ENCODE results near the gene ACOT7. TPM values are rescaled to one million over a fixed set of nuclear protein-coding genes. Genes with fewer than 3 reads are reported as not detected.

Gene ACOT7
- total RNA-seq, 2 experiments from 2014 or later: 5.3 to 5.4 TPM

DNA sequence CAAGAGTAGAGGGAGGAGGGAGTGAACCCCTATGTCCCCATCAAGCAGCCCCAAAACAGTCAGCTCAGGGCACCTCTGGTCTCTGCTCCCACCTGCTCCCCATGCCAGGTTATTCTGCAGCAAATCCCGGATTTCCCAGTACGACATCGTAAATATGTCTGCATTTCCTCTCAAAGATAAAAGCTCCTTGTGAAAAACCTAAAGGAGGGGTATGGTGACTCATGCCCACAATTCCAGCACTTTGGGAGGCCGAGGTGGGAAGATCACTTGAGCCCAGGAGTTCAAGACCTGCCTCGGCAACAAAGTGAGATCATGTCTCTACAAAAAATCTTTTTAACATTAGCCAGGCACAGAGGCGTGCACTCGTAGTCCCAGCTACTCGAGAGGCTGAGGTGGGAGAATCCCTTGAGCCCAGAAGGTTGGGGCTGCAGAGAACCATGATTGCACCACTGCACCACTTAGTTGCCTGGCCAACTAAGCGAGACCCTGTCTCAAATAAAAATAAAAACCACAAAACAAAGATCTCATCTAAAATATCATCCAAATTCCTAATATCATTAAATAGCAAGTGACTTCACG is 7.1 kb downstream of the ACOT7 start:
- Mint-ChIP-seq H3K27ac (no peak overlapping the region), H3K4me3 (no peak overlapping the region), H3K4me1 (ENCODE audit: low read depth) (no peaks in the 10 kb centered on the region), H3K9me3 (no peaks in the 10 kb centered on the region), H3K36me3 (ENCODE audit: low read depth) (no peaks in the 10 kb centered on the region), H3K27me3 (no peaks in the 10 kb centered on the region)
- DNase-seq (no peak), ATAC-seq (ENCODE audit: poor library complexity) (no peak)
- no peak overlapping the region for H3K27ac ChIP-seq (ENCODE audit: low read depth in 1 of 2, low read length in 2 of 2)
- no peaks in the 10 kb centered on the region for H3K4me1 ChIP-seq (ENCODE audit: insufficient read depth, low read length)
- TF ChIP-seq, protein P1, sequence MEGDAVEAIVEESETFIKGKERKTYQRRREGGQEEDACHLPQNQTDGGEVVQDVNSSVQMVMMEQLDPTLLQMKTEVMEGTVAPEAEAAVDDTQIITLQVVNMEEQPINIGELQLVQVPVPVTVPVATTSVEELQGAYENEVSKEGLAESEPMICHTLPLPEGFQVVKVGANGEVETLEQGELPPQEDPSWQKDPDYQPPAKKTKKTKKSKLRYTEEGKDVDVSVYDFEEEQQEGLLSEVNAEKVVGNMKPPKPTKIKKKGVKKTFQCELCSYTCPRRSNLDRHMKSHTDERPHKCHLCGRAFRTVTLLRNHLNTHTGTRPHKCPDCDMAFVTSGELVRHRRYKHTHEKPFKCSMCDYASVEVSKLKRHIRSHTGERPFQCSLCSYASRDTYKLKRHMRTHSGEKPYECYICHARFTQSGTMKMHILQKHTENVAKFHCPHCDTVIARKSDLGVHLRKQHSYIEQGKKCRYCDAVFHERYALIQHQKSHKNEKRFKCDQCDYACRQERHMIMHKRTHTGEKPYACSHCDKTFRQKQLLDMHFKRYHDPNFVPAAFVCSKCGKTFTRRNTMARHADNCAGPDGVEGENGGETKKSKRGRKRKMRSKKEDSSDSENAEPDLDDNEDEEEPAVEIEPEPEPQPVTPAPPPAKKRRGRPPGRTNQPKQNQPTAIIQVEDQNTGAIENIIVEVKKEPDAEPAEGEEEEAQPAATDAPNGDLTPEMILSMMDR (IDR thresholded peaks at IDR 0.05): no peak
- ChIA-PET CTCF (no interaction called here), POLR2A (no interaction called here)
- no peak overlapping the region for H3K4me3 ChIP-seq (ENCODE audit: low read length)
- H3K9me3 ChIP-seq (ENCODE audit: control insufficient read depth in 1 of 2, insufficient read depth in 1 of 2, low read length in 2 of 2): no peaks in the 10 kb centered on the region
- intact Hi-C loops (cut with DNase I, micrococcal nuclease): no loop called here
- no peaks in the 10 kb centered on the region for H3K36me3 ChIP-seq (ENCODE audit: insufficient read depth, low read length)
- no peaks in the 10 kb centered on the region for H3K27me3 ChIP-seq (ENCODE audit: control insufficient read depth in 1 of 2, insufficient read depth in 2 of 2, low read length in 2 of 2)

DNA sequence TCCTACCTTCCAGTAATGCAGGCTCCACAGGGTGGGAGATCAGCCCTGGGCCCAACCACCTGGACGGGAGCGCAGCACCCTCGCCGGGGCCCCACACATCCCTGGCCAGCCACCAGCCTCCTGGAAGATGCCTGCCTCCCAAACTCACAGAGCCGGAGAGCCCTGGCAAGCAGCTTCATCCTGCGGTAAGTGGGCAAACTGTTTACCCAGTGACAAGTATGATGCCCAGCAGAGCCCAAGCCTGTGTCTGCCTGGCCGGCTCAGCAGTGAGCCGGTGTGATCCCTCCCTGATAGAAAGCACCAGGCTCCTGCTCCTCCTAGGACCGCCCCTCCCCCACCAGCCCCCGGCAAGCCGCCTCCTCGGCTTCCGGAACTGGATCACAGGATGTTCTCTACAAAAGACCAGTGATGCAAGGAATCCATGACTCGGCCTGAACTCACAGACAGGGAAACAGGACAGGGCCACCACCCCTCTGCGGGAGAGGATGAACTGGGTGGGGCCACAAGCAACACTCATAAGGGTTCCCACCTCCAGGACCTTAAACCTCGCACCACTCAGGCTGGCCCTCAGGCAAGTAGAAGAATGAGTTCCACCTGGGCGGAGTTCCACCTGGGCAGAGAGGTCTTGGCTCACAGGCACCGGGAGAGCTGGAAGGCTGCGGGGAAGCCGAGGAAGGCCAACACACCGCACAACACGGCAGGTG is 7.9 kb downstream of the ACOT7 start:
- Mint-ChIP-seq H3K27ac (no peak overlapping the region), H3K9me3 (no peaks in the 10 kb centered on the region), H3K4me1 (ENCODE audit: low read depth) (no peaks in the 10 kb centered on the region), H3K36me3 (ENCODE audit: low read depth) (no peaks in the 10 kb centered on the region), H3K4me3 (no peak overlapping the region), H3K27me3 (no peaks in the 10 kb centered on the region)
- Histone ChIP-seq H3K9me3 (ENCODE audit: control insufficient read depth in 1 of 2, insufficient read depth in 1 of 2, low read length in 2 of 2) (no peaks in the 10 kb centered on the region), H3K4me1 (ENCODE audit: insufficient read depth, low read length) (no peaks in the 10 kb centered on the region), H3K27me3 (ENCODE audit: control insufficient read depth in 1 of 2, insufficient read depth in 2 of 2, low read length in 2 of 2) (no peaks in the 10 kb centered on the region), H3K4me3 (ENCODE audit: low read length) (no peak overlapping the region), H3K27ac (ENCODE audit: low read depth in 1 of 2, low read length in 2 of 2) (no peak overlapping the region), H3K36me3 (ENCODE audit: insufficient read depth, low read length) (no peaks in the 10 kb centered on the region)
- POLR2A ChIA-PET: interaction anchor here (2.2 kb wide), 1 partner anchor 9 kb away, joined by 5 read pairs; no protein-coding TSS in a partner anchor
- TF ChIP-seq, protein P1 (IDR thresholded peaks at IDR 0.05): no peak
- CTCF ChIA-PET: no interaction called here
- DNase-seq: no peak
- intact Hi-C loops (cut with DNase I, micrococcal nuclease): no loop called here
- ATAC-seq (ENCODE audit: poor library complexity): no peak

DNA sequence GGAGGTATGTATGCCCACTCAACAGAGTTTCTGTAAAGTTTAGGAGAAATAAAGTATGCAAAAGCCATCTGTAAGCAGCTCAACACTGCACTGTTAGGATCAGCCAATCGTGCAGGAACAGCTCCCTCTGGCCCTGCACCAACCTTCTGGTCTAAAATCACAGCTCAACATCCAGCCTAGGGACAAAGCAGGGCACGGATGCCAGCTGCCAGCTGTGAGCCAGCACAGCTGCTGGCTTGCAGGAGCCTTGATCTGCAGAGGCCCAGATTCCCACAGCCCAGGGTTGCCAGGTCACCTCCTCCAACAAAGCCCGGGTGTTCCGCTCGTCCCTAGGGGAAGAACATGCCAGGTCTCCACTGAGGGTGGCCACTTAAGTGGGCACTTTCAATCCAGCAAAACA is 8.6 kb downstream of the ACOT7 start:
- ATAC-seq (ENCODE audit: poor library complexity) (no peak), DNase-seq (no peak)
- no peaks in the 10 kb centered on the region for H3K9me3 Mint-ChIP-seq
- intact Hi-C loops (cut with DNase I, micrococcal nuclease): no loop called here
- TF ChIP-seq, protein P1 (IDR thresholded peaks at IDR 0.05): no peak
- CTCF ChIA-PET: no interaction called here
- no peak overlapping the region for H3K27ac Mint-ChIP-seq
- H3K4me3 ChIP-seq (ENCODE audit: low read length): no peak overlapping the region
- H3K4me3 Mint-ChIP-seq: no peak overlapping the region
- POLR2A ChIA-PET: interaction anchor here (2.2 kb wide), 1 partner anchor 9 kb away, joined by 5 read pairs; no protein-coding TSS in a partner anchor
- H3K9me3 ChIP-seq (ENCODE audit: control insufficient read depth in 1 of 2, insufficient read depth in 1 of 2, low read length in 2 of 2): peaks cover 0 to 3% of the 10 kb centered on the region in 2 experiments
- no peaks in the 10 kb centered on the region for H3K36me3 Mint-ChIP-seq (ENCODE audit: low read depth)
- no peaks in the 10 kb centered on the region for H3K4me1 ChIP-seq (ENCODE audit: insufficient read depth, low read length)
- H3K36me3 ChIP-seq (ENCODE audit: insufficient read depth, low read length): no peaks in the 10 kb centered on the region
- no peaks in the 10 kb centered on the region for H3K27me3 Mint-ChIP-seq
- H3K27ac ChIP-seq (ENCODE audit: low read depth in 1 of 2, low read length in 2 of 2): no peak overlapping the region
- H3K4me1 Mint-ChIP-seq (ENCODE audit: low read depth): no peaks in the 10 kb centered on the region
- H3K27me3 ChIP-seq (ENCODE audit: control insufficient read depth in 1 of 2, insufficient read depth in 2 of 2, low read length in 2 of 2): no peaks in the 10 kb centered on the region

Data from CD4-positive, alpha-beta T cell (primary cell).